H1 (cell line): ENCODE measurements around the gene RAD51B. TPM values are rescaled to one million over a fixed set of nuclear protein-coding genes. Genes with fewer than 3 reads are reported as not detected.

Experiments used
- CTCF ChIA-PET: fragments of 300-600 bp; sonication (Branson Sonifier 250); formaldehyde crosslinking; loops from one replicate; lab custom pipeline; 2021; ENCODE audit not compliant: partially characterized antibody; lab: Charles Lee
- POLR2A ChIA-PET: fragments of 300-600 bp; sonication (Branson Sonifier 250); formaldehyde crosslinking; loops from one replicate; lab custom pipeline; 2021; ENCODE audit warnings: inconsistent platforms; ENCODE audit not compliant: partially characterized antibody; lab: Charles Lee
- DNase-seq, 2 experiments: peaks; one replicate each; pipeline versions ENCODE4 v3.0.0 to v3.0.0-alpha.2; 2010 to 2022; ENCODE audit warnings: low spot score in 2 of 2, low read depth in 1 of 2, mixed read lengths in 1 of 2
- FAIRE-seq: peaks from 2 replicates; lab custom pipeline; 2011; peaks lifted over from hg19 to GRCh38; lab: Jason Lieb, UNC
- H2AFZ ChIP-seq: 2 replicates; pipeline ENCODE4 v1.8.1; 2012; ENCODE audit warnings: low read length, inconsistent platforms
- H2AK5ac ChIP-seq: 2 replicates; pipeline ENCODE4 v1.6.1; 2013; ENCODE audit warnings: low read depth, low read length
- H2BK120ac ChIP-seq: replicated peaks from 2 replicates; pipeline ENCODE3; 2013; ENCODE audit warnings: low read depth, low read length, inconsistent platforms
- H2BK12ac ChIP-seq: 2 replicates; pipeline ENCODE4 v1.6.1; 2013; ENCODE audit warnings: low read depth, low read length
- H2BK15ac ChIP-seq: 2 replicates; pipeline ENCODE4 v1.6.1; 2013; ENCODE audit warnings: low read length
- H2BK20ac ChIP-seq: 2 replicates; pipeline ENCODE4 v1.6.1; 2013; ENCODE audit warnings: low read length
- H2BK5ac ChIP-seq: 2 replicates; pipeline ENCODE4 v1.6.1; 2013; ENCODE audit warnings: low read depth, low read length
- H3K14ac ChIP-seq: 2 replicates; pipeline ENCODE4 v1.6.1; 2013; ENCODE audit warnings: inconsistent platforms; ENCODE audit not compliant: insufficient read length
- H3K18ac ChIP-seq: 2 replicates; pipeline ENCODE4 v1.6.1; 2013; ENCODE audit warnings: low read length; ENCODE audit errors: extremely low read depth
- H3K23ac ChIP-seq: 2 replicates; pipeline ENCODE4 v1.6.1; 2013; ENCODE audit warnings: inconsistent platforms; ENCODE audit not compliant: insufficient read length
- H3K23me2 ChIP-seq: 2 replicates; pipeline ENCODE4 v1.6.1; 2013; ENCODE audit warnings: low read depth, low read length
- H3K27ac ChIP-seq: 2 replicates; pipeline ENCODE4 v1.6.1; 2011; ENCODE audit warnings: low read depth, low read length, inconsistent platforms
- H3K27me3 ChIP-seq, 4 experiments: replicated peaks in 1 of 4; 1 replicate in 1 of 4; 2 replicates in 3 of 4; pipeline versions ENCODE4 v1.6.1 to v1.8.1; 2011 to 2013; ENCODE audit warnings: low read length in 3 of 4, mild to moderate bottlenecking in 3 of 4, inconsistent platforms in 2 of 4, mixed read lengths in 2 of 4, moderate library complexity in 1 of 4; ENCODE audit not compliant: control insufficient read depth in 3 of 4, insufficient read depth in 3 of 4; ENCODE audit errors: extremely low read depth in 1 of 4
- H3K36me3 ChIP-seq, 4 experiments: 2 replicates each; pipeline versions ENCODE4 v1.6.1 to v1.8.1; 2011 to 2013; ENCODE audit warnings: mild to moderate bottlenecking in 4 of 4, low read length in 3 of 4, moderate library complexity in 2 of 4, control low read depth in 1 of 4, inconsistent platforms in 1 of 4; ENCODE audit not compliant: insufficient read depth in 4 of 4, control insufficient read depth in 2 of 4
- H3K4ac ChIP-seq: replicated peaks from 2 replicates; pipeline ENCODE3; 2013; ENCODE audit warnings: low read length, low read depth, mixed read lengths, inconsistent platforms; ENCODE audit not compliant: insufficient read length
- H3K4me1 ChIP-seq, 4 experiments: replicated peaks in 1 of 4; 1 replicate in 1 of 4; 2 replicates in 3 of 4; pipeline versions ENCODE4 v1.6.1 to v1.8.1; 2011 to 2013; ENCODE audit warnings: low read length in 3 of 4, inconsistent platforms in 2 of 4, mixed read lengths in 1 of 4; ENCODE audit not compliant: insufficient read depth in 4 of 4, control insufficient read depth in 3 of 4
- H3K4me2 ChIP-seq, 2 experiments: 2 replicates each; pipeline versions ENCODE4 v1.6.1 to v1.8.1; 2011 to 2013; ENCODE audit warnings: low read depth in 2 of 2, low read length in 2 of 2, control low read depth in 1 of 2, inconsistent platforms in 1 of 2, mild to moderate bottlenecking in 1 of 2; ENCODE audit not compliant: insufficient read depth in 1 of 2
- H3K4me3 ChIP-seq, 4 experiments: fragments of 200-600, 300-600 bp in 1 of 4; sonication (generic), shearing (Covaris generic), sonication (Bioruptor Twin) in 1 of 4; 2 replicates each; pipeline versions ENCODE4 v1.5.1 to v1.8.1; 2011 to 2016; ENCODE audit warnings: low read length in 4 of 4, low read depth in 3 of 4, control low read depth in 2 of 4, inconsistent platforms in 2 of 4, mild to moderate bottlenecking in 2 of 4, mixed read lengths in 1 of 4, moderate library complexity in 1 of 4; ENCODE audit not compliant: insufficient read depth in 2 of 4; ENCODE audit errors: extremely low read depth in 1 of 4
- H3K56ac ChIP-seq: replicated peaks from 2 replicates; pipeline ENCODE3; 2013; ENCODE audit warnings: low read depth, mild to moderate bottlenecking, mixed read lengths, low read length, inconsistent platforms; ENCODE audit not compliant: insufficient read length
- H3K79me1 ChIP-seq: 2 replicates; pipeline ENCODE4 v1.6.1; 2013; ENCODE audit warnings: low read depth, low read length, control low read depth
- H3K79me2 ChIP-seq, 2 experiments: 2 replicates each; pipeline versions ENCODE4 v1.6.1 to v1.8.1; 2012 to 2013; ENCODE audit warnings: low read length in 2 of 2, mild to moderate bottlenecking in 2 of 2, inconsistent platforms in 1 of 2; ENCODE audit not compliant: insufficient read depth in 2 of 2, control insufficient read depth in 1 of 2
- H3K9ac ChIP-seq, 4 experiments: replicated peaks in 1 of 4; 1 replicate in 1 of 4; 2 replicates in 3 of 4; pipeline versions ENCODE4 v1.6.1 to v1.8.1; 2011 to 2013; ENCODE audit warnings: low read depth in 3 of 4, low read length in 3 of 4, control low read depth in 2 of 4, mild to moderate bottlenecking in 2 of 4, moderate library complexity in 2 of 4, inconsistent platforms in 1 of 4; ENCODE audit errors: extremely low read depth in 1 of 4
- H3K9me3 ChIP-seq, 2 experiments: 2 replicates each; pipeline versions ENCODE4 v1.6.1 to v1.8.1; 2012 to 2013; ENCODE audit warnings: mild to moderate bottlenecking in 2 of 2, moderate library complexity in 2 of 2, control low read depth in 1 of 2, inconsistent platforms in 1 of 2, low read depth in 1 of 2, low read length in 1 of 2, mixed read lengths in 1 of 2; ENCODE audit not compliant: insufficient read depth in 2 of 2
- H4K20me1 ChIP-seq, 2 experiments: replicated peaks in 1 of 2; 2 replicates each; pipeline versions ENCODE3 to v1.8.1; 2011 to 2013; ENCODE audit warnings: inconsistent platforms in 2 of 2, low read length in 2 of 2, mild to moderate bottlenecking in 1 of 2; ENCODE audit not compliant: insufficient read depth in 2 of 2, control insufficient read depth in 1 of 2
- H4K5ac ChIP-seq: 2 replicates; pipeline ENCODE4 v1.6.1; 2013; ENCODE audit warnings: low read length, low read depth, mixed read lengths, inconsistent platforms; ENCODE audit not compliant: insufficient read length
- H4K8ac ChIP-seq: 2 replicates; pipeline ENCODE4 v1.8.0; 2013; ENCODE audit warnings: mild to moderate bottlenecking, moderate library complexity, low read length, inconsistent platforms; ENCODE audit not compliant: insufficient read depth; ENCODE audit errors: extremely low read depth
- H4K91ac ChIP-seq: replicated peaks from 2 replicates; pipeline ENCODE3; 2013; ENCODE audit warnings: low read length, mixed read lengths, inconsistent platforms; ENCODE audit not compliant: insufficient read length
- CEBPB ChIP-seq: IDR thresholded peaks from 2 replicates; pipeline ENCODE4 v1.6.1; 2012; ENCODE audit warnings: low read depth, low read length
- CHD1 ChIP-seq: IDR thresholded peaks from 2 replicates; pipeline ENCODE4 v1.6.1; 2012; ENCODE audit warnings: low read depth, low read length, improper control_type of control experiment
- PHF8 ChIP-seq: fragments of 200-600 bp; sonication (generic); conservative IDR thresholded peaks from 2 replicates; pipeline ENCODE4 v1.7.1; 2012; ENCODE audit warnings: low read depth, mild to moderate bottlenecking, inconsistent platforms, low read length, moderate library complexity
- WGBS, 2 experiments: shearing (Covaris generic) in 1 of 2; methylation state at CpG; one replicate each; pipeline versions ENCODE4 v1.1.6 to v1.1.7; 2013 to 2015; ENCODE audit warnings: low lambda C conversion rate in 2 of 2, mixed read lengths in 2 of 2, inconsistent platforms in 1 of 2, low coverage in 1 of 2, missing lambda C conversion rate in 1 of 2; ENCODE audit not compliant: insufficient replicate concordance in 2 of 2, insufficient coverage in 1 of 2, insufficient read length in 1 of 2; ENCODE audit errors: extremely low coverage in 1 of 2, missing lambda C conversion rate in 1 of 2; 5-methylcytosine and 5-hydroxymethylcytosine counted together
- polyA plus RNA-seq, 7 experiments: library from polyadenylated mRNA; depleted of rRNA in 3 of 7; stranded (reverse) in 5 of 7; unstranded in 2 of 7; fragments of >200 nt in 5 of 7; fragments of 200-250 nt in 2 of 7; gene quantifications; 1 replicate in 5 of 7; 2 replicates in 1 of 7; 4 replicates in 1 of 7; pipeline versions ENCODE4 v1.2.1 to v1.2.3, GENCODE V29; 2011 to 2013; ENCODE audit warnings: missing spikeins in 2 of 7, mixed read lengths in 2 of 7
- total RNA-seq: library from RNA; stranded (reverse); fragmentation: NEBNext Ultra II Directional; extraction: Animal tissue kit (Norgen Biotek cat#: 25700); gene quantifications from 2 replicates; pipeline ENCODE4 v1.2.1, GENCODE V29; 2021

RAD51B gene
- total and polyA plus RNA-seq, 2 of the 8 experiments (the other 6 are each of a cell fraction or from before 2014, with no cell fraction given) = 3.9 to 14.9 TPM

GRCh38 chr14:68677476-68677875 is 857.9 kb downstream of the RAD51B start:
- no peak overlapping the region for H2BK5ac ChIP-seq
- no peak overlapping the region for H4K8ac ChIP-seq
- H3K4me3 ChIP-seq = no peak overlapping the region
- H3K18ac ChIP-seq = no peak overlapping the region
- H2BK120ac ChIP-seq = no peak overlapping the region
- FAIRE-seq = no peak
- no peak overlapping the region for H2AFZ ChIP-seq
- WGBS, 2 experiments = 92% methylated on average over 7 of the region's 7 CpGs; no CpG with 5 or more reads in 1 of the 2 experiments
- ChIA-PET CTCF (interaction anchor here (0.9 to 3.1 kb wide), 7 partner anchors 12 to 167 kb away, joined by 3 to 11 read pairs (median 5); no protein-coding TSS in a partner anchor), POLR2A (interaction anchor here (1.0 kb wide), 1 partner anchor 135 kb away, joined by 3 read pairs; no protein-coding TSS in a partner anchor)
- no peaks in the 10 kb centered on the region for H3K79me1 ChIP-seq
- H3K4me1 ChIP-seq = peaks cover 0 to 7% (median 4%) of the 10 kb centered on the region in 4 experiments; a peak in 2 of 7 replicates
- no peaks in the 10 kb centered on the region for H3K27me3 ChIP-seq
- 0 out of 2 replicates have a peak overlapping the region, but pooled peaks have one; percentile 8 for H2BK20ac ChIP-seq
- H2AK5ac ChIP-seq = no peak overlapping the region
- H4K20me1 ChIP-seq = no peaks in the 10 kb centered on the region
- H3K36me3 ChIP-seq = no peaks in the 10 kb centered on the region
- no peak overlapping the region for H2BK12ac ChIP-seq
- H3K23ac ChIP-seq = no peak overlapping the region
- no peak overlapping the region for H3K9ac ChIP-seq
- H2BK15ac ChIP-seq = no peak overlapping the region; the same call in 1 of the 2 replicates
- H4K91ac ChIP-seq = no peak overlapping the region
- no peak for DNase-seq
- no peak overlapping the region for H3K27ac ChIP-seq
- no peaks in the 10 kb centered on the region; a peak in 1 of 4 replicates for H3K79me2 ChIP-seq
- H3K23me2 ChIP-seq = no peaks in the 10 kb centered on the region
- no peak overlapping the region for H3K14ac ChIP-seq
- H3K4me2 ChIP-seq = no peak overlapping the region
- H3K56ac ChIP-seq = no peak overlapping the region
- TF ChIP-seq CHD1 = no peak
- TF ChIP-seq CEBPB = no peak
- TF ChIP-seq PHF8 = no peak
- H4K5ac ChIP-seq = no peak overlapping the region
- H3K9me3 ChIP-seq = no peaks in the 10 kb centered on the region; a peak in 1 of 4 replicates
- H3K4ac ChIP-seq = no peak overlapping the region
